Progenitor cell of endocrine pancreas (in vitro differentiated cells): Measurements from ENCODE around the gene DNPEP. TPM values are rescaled to one million over a fixed set of nuclear protein-coding genes. Genes with fewer than 3 reads are reported as not detected.
A peak's percentile ranks its signal among the peaks of the same experiment; 100 is the strongest.

Source experiments
- DNase-seq: peaks from one replicate; pipeline ENCODE4 v3.0.0; 2021; ENCODE audit warnings: low spot score; ENCODE audit not compliant: unreplicated experiment
- H3K27ac Mint-ChIP-seq: 2 replicates; pipeline ENCODE4 v1.8.0; 2021; ENCODE audit warnings: mild to moderate bottlenecking, moderate library complexity, mixed read lengths
- H3K27me3 Mint-ChIP-seq: 2 replicates; pipeline ENCODE4 v1.8.0; 2021; ENCODE audit warnings: mixed read lengths
- H3K36me3 Mint-ChIP-seq: 2 replicates; pipeline ENCODE4 v1.8.0; 2022; ENCODE audit warnings: mixed read lengths; ENCODE audit not compliant: insufficient read depth
- H3K4me1 Mint-ChIP-seq: 2 replicates; pipeline ENCODE4 v1.8.0; 2021; ENCODE audit warnings: low read depth, mixed read lengths
- H3K4me3 Mint-ChIP-seq: 2 replicates; pipeline ENCODE4 v1.8.0; 2021; ENCODE audit warnings: low read depth, mild to moderate bottlenecking, moderate library complexity, mixed read lengths
- H3K9me3 Mint-ChIP-seq: 2 replicates; pipeline ENCODE4 v1.8.0; 2021; ENCODE audit warnings: low read depth, mixed read lengths
- total RNA-seq: library from RNA; stranded (reverse); gene quantifications from 2 replicates; pipeline ENCODE4 v1.2.1, GENCODE V29; 2021
- TF ChIP-seq, protein P1 (sequence below): fragments of 200-600 bp; sonication (generic); IDR thresholded peaks from one replicate; pipeline ENCODE4 v1.5.0; 2021; ENCODE audit warnings: antibody characterized with exemption, mild to moderate bottlenecking; ENCODE audit not compliant: unreplicated experiment

The DNPEP gene
- total RNA-seq, 1 donor from 2014 or later: 36.0 TPM

DNA sequence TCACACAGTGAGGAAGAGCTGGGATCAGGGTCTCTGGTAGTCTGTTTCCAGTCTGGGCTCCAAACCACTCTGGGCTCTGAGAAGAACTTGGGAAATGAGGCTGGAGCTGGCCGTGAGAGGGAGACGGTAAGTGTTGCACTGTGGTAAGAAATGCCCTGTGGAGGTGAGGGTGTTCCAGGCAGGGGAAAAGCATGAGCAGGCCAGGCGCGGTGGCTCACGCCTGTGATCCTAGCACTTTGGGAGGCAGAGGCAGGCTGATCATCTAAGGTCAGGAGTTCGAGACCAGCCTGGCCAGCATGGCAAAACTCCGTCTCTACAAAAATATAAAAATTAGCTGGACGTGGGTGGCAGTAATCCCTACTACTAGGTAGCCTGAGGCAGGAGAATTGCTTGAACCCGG, 16.1 kb upstream of the DNPEP start:
- TF ChIP-seq, protein P1, sequence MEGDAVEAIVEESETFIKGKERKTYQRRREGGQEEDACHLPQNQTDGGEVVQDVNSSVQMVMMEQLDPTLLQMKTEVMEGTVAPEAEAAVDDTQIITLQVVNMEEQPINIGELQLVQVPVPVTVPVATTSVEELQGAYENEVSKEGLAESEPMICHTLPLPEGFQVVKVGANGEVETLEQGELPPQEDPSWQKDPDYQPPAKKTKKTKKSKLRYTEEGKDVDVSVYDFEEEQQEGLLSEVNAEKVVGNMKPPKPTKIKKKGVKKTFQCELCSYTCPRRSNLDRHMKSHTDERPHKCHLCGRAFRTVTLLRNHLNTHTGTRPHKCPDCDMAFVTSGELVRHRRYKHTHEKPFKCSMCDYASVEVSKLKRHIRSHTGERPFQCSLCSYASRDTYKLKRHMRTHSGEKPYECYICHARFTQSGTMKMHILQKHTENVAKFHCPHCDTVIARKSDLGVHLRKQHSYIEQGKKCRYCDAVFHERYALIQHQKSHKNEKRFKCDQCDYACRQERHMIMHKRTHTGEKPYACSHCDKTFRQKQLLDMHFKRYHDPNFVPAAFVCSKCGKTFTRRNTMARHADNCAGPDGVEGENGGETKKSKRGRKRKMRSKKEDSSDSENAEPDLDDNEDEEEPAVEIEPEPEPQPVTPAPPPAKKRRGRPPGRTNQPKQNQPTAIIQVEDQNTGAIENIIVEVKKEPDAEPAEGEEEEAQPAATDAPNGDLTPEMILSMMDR: no peak
- H3K9me3 Mint-ChIP-seq: no peaks in the 10 kb centered on the region
- H3K4me1 Mint-ChIP-seq: peaks cover 31% of the 10 kb centered on the region
- H3K27me3 Mint-ChIP-seq: peaks cover 19% of the 10 kb centered on the region
- H3K36me3 Mint-ChIP-seq: no peaks in the 10 kb centered on the region
- H3K4me3 Mint-ChIP-seq: no peak overlapping the region
- no peak overlapping the region for H3K27ac Mint-ChIP-seq
- no peak for DNase-seq

DNA sequence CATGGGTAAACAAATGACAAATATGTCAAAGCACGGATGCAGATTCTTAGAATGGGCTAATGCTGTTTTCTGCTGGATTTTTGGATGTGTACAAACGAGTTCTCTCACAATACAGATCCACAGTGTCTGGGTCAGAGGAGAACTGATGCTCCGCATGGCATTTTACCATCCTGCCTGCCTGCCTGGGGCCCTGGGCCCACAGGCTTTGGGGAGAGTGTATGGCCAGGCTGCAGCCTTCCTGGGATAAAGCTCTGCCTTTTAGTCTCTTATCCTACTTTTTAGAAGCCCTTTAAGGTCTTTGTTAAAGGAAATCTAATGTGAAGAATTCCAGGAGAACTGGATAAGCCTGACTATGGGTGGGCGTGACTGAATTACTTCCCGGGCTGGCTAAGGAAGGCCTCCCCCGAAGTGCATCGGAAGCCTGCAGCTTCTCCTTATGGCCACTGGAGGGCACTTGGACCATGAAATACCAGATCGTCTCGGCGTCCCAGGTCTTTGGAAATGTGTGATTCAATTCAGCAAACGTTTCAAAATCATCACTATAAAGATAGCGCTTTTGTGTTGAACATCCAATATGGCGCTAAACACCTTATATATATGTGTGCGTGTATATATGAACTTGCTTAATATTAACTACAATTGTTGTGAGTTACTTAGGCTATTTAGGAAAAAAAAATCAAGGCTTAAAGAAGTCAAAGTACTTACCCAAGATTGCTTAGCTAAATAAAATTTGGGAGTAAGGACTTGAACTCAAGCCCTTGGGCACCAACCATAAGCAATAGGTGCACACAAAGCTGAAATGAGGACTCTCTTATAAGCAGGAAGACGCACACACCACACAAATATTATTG, 15.2 kb upstream of the DNPEP start:
- peak; percentile 66 for DNase-seq
- Mint-ChIP-seq H3K36me3 (no peaks in the 10 kb centered on the region), H3K9me3 (no peaks in the 10 kb centered on the region), H3K4me1 (peaks cover 36% of the 10 kb centered on the region), H3K27ac (peak overlapping the region; percentile 46), H3K4me3 (no peak overlapping the region), H3K27me3 (peaks cover 16% of the 10 kb centered on the region)
- TF ChIP-seq, protein P1: peak; percentile 96

DNA sequence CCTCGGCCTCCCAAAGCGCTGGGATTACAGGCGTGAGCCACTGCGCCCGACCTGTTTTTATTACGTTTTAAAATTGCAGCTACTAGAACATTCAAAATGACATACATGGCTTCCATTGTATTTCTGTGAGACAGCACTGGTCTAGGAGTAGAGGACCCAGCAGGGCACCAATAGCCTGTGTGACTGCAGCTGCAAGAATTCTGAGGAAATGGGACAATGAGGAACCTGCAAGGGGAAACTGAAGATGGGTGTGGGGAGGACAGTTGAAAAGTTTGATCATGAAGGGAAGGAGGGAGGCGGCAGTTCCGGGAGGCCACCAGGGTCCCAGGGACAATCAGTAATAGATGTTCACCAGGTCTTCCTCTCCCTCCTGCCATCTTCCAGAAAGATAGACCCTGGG, 13.9 kb upstream of the DNPEP start:
- Mint-ChIP-seq H3K9me3 (no peaks in the 10 kb centered on the region), H3K27ac (no peak overlapping the region), H3K4me3 (no peak overlapping the region), H3K36me3 (no peaks in the 10 kb centered on the region), H3K27me3 (peaks cover 10% of the 10 kb centered on the region), H3K4me1 (peaks cover 37% of the 10 kb centered on the region)
- TF ChIP-seq, protein P1: no peak
- DNase-seq: no peak

DNA sequence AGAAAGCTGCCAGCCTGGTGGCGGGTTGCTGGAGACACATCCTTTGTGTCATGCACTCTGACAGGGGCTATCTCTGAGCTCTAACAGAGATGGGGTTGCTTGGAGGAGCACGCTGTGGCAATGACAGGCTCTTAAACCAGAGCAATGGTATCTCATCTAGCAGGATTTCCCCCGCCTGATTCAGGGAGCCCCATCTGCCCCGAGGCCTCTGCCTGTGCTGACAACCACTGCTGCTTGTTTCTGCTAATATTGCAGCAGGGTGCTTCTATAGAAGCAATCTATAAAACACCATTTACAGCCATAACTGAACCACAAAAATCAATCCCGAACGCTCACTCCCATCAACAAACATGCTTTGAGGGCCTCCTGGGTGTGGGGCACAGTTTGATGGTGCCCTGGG, 12.8 kb upstream of the DNPEP start:
- no peak overlapping the region for H3K27ac Mint-ChIP-seq

DNA sequence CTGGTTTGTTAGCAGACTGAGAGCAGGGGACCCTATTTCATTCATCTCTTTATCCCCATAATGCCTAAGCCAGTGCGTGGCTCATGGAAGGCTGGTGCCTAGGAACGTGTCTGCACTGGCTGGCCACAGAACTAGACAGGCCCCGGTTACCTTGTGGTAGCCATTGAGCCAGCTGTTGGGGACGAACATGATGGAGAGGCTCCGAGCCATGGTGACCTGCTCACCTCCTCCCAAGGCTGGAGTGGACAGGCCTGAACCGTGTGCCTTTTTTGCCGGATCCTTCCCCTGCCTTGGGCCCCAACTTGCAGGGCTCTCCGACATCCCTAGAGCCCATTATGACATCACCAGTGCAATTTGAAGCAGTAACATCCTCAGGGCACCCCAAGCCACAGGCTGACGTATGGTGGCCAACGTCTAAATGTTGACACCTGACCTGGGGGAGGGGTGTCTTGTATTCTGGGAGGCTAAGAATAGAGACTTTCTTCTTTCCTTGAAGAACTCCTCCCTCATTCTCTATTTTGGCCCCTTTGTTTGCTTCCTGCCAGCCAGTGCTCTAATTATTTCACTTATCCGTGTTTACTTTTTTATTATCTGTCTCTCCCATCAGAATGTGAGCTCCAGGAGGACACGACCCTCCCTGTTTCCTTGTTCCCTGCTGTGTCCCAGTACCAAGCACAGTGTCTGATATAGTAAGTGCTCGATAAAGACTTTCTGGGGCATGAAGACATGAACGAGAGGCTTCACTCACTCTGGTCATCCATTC, 12.2 kb upstream of the DNPEP start:
- Mint-ChIP-seq H3K4me3 (no peak overlapping the region), H3K9me3 (no peaks in the 10 kb centered on the region), H3K27me3 (peaks cover 7% of the 10 kb centered on the region), H3K36me3 (no peaks in the 10 kb centered on the region), H3K4me1 (peaks cover 37% of the 10 kb centered on the region), H3K27ac (no peak overlapping the region)
- DNase-seq: no peak
- TF ChIP-seq, protein P1: no peak

More for the DNA sequence above, 12.8 kb upstream of the DNPEP start:
- no peak overlapping the region for H3K4me3 Mint-ChIP-seq
- no peaks in the 10 kb centered on the region for H3K9me3 Mint-ChIP-seq
- H3K27me3 Mint-ChIP-seq: peaks cover 9% of the 10 kb centered on the region
- H3K4me1 Mint-ChIP-seq: peaks cover 37% of the 10 kb centered on the region
- H3K36me3 Mint-ChIP-seq: no peaks in the 10 kb centered on the region
- no peak for DNase-seq
- TF ChIP-seq, protein P1: no peak
